ENCODE measurements around the gene TGFB2.

Gene TGFB2

DNA sequence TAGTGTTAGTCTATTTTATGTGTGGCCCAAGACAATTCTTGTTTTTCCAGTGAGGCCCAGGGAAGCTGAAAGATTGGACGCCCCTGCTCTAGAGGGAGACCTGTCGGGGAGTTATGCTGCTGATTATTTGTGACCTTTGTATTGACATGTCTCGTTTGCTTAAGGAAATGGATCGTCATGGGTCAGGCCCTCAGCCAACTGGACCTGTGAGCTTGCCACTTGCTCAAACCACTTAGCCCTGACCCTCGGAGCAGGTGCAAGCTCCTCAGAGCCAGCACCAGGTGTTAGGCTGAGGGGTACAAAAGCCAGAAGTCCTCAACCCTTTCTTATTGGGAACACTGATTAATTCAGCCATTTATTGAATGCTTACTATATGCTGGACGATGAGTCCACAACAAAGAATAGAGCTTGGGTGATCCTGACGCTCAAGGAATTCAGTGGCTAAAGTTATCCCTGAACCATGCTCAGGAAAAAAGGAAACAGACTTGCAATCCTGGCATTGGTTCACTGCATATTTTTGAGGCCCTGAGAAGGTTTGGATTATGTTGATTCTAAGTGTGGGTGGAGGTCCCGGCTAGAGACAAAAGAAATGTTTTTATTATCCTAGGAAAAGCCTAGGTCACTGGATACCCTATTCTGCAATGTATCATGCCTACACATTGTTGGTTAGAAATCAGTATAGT lies 19.0 kb downstream of the TGFB2 start:
- no peak for DNase-seq

DNA sequence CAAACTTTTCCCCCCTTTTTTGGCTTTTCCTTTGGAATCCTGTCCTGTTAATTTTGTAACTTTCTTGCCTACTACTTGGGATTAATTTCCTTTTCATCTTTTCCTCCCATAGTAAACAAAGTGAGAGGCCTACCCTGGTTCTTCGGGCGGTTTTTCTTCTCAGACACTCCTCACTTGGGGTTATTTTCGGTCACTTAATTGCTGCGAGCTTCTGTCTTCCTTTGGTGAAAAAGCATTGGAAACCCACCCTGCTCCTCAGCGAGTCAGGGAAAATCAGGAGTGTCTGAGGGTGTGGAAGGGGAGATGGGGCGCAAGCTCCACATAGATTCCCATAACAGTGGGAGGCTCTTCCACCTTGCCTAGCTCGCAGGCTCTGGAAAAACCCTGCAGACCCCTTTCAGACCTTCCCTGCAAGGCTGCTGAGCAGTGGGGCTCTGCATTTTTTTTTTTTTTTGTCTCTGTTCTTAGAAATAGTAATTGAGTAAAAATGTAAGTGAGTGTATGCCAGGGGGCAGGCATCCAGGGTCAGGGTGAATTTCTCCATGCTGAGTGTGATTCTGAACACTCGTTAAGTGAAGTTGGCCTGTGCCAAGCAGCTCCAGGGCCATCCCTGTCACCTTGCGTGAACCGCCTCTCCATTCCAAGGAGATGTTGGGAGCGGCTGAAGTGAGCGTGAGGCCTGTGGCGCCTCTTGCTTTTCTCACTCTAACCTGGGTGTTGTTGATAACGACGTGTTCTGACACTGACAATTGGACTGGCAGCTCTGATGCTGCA lies 20.3 kb downstream of the TGFB2 start:
- no peak for DNase-seq

DNA sequence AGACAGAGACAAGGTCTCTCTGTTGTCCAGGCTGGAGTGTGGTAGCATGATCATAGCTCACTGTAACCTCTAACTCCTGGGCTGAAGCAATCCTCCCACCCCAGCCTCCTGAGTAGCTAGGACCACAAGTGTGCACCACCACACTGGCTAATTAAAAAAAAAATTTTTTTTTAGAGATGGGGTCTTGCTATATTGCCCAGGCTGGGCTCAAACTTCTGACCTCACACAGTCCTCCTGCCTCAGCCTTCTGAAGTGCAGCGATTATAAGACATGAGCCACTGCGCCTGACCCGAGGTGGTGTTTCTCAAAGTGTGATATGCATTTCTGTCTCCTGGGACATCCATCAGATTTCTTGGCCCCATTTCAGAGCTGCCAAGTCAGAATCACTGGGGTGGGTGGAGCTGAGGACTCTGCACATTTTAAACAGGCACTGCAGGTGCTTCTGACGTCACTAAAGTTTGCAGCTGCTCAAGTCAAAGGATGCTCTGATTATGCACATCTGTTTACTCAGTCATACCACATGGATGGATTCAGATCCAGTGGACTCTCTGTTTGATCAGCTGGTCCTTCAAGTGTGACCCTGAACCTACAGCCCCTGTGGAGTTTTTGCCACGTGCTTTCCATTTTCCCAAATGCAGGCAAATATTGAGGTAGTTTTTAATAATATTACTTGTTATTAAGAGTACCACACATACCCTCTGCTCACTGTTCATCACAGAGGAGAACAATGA lies 21.4 kb downstream of the TGFB2 start:
- no peak for DNase-seq

DNA sequence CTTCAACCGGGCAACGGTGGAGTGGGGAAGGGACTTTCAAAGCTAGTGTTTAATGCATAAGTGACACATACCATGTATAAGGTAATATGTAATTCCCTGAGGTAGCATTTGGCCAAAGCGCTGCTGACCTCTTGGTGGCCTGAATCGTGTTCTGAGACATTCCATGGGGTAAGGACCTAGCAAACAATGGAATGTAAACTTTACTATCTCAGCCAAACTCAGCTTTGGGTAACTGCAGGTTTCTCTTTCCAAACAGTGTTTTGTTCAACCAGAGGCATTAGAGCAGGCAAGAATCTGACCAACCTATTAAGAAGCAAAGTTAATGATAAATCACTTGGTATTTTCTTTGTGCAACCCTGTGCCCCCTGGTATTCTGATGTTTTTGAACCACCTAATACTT lies 22.0 kb downstream of the TGFB2 start:
- DNase-seq: no peak

DNA sequence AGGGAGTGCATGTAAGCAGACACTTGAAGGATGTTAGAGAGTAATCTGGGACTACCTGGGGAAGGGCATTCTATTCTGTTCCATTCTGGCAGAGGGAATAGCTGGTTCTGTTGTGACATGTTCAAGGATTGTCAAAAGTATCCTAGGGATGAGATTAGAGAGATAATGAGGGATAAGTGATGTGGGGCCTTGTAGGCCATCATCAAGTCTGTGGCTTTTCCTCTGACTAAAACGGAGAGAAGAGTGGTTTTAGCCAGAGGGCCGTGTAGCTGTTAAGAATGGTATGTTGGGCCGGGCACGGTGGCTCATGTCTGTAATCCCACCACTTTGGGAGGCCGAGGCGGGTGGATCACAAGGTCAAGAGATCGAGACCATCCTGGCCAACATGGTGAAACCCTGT lies 23.6 kb downstream of the TGFB2 start:
- no peak for DNase-seq

DNA sequence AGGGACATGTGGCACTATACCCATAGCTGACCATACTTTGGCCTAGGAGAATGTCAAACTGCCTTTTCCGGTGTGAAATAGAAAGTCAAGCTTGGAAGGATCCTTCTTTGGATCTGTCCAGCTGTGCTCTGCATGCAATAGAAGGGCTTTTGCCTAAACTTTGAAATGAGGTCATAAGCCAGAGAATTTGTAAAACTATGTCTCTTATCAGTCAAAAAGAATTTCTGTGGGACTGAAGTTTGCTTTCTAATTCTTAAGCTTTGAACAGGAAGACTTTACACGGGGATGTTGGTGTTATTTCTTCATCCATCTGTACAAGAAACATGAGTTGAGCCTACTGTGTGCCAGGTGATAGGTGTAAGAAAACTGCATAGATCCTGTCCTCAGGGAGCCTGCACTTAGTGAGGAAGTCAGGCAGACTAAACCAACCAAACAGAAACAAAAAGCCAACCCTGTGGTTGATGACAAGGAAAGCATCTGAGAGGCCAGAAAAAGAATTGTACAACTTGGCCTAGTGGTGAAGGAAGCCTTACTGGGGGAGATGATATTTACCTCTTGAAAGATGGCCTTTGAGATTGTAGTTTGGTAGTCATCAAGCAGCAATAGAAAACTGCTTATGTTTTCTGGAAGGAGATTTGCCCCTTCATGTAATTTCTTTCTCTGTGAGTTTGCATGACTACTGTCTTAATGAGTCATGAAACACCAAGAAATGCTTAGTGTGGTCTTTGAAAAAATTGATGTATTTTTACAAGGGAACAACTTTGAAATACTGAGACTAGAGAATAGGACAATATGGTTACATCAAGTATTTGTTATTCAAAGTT lies 24.8 kb downstream of the TGFB2 start:
- DNase-seq: no peak

DNA sequence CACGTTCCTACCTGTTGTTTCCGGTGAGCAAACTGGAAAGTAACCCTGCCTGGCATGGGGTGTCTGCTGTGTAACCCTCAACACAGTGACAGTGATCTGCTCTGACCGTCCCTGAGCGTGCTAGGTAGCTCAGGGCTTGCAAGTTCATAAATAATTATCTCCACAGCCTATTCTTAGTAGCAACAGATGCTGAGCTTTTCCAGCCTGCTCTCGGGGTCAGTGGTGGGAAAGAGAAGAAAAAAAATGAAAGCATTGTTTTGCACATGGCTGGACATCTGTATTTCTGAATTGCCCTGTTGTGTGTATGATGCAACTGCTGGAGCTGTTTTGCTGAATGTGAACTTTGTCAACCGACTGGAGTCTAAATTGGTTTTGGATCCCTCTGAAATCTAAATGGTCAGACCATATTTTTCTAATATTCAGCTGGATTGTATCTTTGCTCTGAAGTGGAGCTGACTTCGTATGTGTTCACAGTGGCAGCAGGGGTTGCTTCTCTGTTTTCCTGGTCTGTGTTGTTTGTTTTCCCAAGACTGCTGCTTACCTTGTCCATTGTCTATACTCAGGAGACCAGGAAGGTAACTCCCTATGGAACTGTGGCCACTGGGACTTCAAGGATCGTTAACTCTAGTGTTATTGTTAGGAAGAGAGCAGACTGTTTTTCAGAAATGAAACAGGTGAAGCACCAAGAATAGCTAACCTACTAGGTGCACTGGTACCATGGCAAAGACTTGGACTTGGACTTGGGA lies 27.0 kb downstream of the TGFB2 start:
- no peak for DNase-seq

DNA sequence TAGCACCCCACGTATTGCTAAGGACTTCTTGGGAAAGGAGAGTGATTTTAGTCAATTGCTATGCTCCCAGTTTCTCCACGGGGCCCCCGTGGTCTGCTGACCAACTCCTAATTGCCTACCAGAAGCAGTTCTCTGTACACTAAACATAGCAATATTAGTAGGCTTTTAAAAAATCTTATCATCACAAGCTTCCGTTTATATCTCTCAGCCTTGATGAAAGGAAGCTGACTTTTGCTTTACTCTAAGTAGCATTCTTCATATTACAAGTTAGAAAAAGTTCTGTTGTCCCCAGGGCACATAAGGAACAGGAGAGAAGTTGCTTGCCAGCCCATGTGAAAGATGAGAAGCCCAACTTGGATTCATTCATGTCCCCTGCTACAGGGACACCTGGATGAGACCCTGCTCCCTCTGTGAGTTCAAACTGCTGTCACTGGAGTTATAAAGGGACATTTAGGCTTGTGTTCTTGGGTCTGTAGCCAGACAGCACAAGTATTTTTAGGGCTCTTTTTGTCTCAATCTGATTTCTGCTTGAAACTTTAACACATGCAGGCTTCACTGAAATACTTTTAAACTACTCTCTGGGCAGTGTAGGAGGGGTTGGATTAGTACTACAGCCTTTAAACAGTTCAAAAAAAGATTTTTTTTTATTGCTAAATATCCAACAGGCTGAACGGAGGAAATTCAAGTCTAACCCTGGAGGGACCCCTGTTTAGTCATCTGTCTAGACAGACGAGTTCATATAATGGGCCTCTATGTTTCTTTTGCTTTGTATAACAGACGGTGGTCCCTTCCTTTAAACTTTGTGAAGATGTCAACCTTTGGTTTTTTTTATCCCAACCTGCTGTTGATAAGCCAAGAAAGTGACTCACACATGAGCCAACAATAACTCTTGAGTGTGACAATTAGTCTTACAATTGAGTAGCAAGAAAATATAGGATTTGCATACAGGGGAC lies 29.5 kb downstream of the TGFB2 start:
- DNase-seq: no peak

DNA sequence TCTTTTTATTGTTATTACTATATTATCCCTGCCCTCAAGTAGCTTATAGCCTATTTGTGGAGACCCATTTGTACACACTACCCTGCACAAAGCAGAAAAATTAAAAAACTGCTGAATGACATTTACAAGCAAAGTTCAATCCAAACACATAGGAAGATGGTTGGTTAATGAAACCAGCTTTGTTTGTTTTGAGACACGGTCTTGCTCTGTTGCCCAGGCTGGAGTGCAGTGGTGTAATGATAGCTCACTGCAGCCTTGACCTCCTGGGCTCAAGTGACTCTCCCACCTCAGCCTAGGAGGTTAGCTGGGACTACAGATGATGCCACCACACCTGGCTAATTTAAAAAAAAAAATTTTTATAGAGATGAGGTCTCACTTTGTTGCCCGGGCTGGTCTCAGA lies 31.6 kb downstream of the TGFB2 start:
- DNase-seq: no peak

DNA sequence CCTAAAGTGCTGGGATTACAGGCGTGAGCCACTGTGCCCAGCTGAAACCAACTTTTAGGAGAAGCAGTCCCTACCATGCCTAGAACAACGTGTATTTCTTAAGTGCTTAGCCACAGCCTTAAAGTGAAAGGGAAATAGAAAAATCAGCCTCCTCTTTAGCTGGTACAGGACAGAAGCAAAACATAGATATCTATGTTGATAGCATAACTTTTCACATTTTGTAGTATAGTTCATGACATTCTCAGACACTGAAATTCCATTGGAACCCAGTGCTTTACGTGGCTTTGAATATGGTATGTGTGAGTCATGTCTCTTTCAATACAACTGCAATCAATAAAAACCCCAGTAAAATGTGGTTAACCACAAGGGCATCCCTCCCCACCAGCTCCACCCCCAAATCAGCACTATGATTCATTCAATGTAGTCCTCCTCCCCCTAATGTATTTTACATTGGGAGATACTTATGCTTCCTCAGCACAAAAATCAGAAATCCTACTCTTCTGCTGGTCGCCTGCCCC lies 32.1 kb downstream of the TGFB2 start:
- DNase-seq: peak; percentile 57

DNA sequence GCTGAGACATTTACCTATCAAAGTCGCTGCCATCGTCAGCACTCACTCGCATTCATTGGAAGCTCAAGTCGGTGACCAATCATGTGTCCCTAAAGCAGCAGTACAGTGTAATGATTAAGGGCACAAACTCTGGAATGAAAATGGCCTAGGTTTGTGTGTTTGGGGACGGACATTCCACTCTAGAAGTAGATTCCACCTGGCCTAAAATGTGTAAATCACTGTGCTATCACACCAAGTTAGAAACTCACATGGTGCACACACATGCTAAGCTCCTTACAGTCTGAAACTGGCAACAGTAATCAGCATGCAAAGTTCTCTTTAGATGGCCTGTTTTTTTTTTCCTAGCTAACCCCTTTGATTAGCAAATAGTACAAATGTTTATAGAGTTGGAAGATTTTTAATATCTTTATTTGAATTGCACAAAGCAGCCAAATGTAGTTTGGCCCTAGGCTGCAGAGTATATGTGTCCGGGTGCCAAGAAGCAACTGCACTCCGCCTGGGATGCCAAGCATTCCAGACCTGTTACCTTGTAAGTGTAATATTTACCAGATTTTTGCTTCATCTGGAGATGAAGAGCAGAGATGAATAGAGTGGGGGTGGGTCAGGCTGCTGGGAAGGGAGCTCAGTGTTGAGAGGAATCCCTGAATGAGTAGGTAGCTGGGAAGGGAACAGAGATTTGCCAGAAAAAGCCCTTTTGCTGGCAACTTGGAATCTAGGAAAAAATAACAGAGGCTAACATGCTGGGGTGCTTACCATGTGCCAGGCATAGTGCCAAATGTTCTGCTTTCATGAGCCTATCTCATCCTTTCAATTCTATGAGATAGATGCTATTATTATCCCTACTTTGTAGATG lies 35.2 kb downstream of the TGFB2 start:
- no peak for DNase-seq

DNA sequence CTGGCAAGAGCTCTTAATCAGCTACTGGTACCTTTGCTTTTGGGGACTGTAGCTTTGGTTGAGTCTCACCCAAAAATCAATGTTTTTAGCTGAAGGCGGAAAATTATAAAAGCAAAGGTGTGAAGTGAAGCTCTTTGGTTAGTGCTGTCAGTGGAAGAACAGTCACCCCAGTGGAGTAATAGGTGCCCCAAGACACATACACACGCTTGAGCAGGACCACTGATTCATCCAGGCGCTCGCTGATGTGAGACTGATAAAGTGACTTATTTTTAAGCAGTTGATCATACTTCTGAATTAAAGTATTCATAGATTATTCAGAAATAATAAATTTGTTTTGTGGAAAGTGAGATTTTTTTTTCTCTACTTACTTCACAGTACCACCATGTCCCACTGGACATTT lies 37.1 kb downstream of the TGFB2 start:
- no peak for DNase-seq

DNA sequence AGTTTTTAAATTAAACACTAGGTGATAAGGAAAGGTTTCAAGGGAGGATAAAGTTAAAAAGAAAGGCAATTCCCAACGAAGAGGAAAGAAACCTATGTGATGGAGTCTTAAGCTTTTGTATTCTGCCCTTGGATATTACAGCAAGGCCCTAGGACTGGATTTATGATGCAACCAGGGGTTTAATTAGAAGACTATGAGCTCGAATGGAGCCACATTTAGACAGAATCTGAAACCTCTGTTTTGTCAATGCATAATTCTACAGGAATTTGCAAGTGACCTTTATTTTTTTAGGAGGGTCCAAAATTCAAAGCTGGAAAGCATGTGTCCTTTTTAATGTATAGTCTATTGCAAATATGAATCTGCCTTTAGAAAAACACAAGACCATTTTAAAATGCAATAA lies 37.9 kb downstream of the TGFB2 start:
- DNase-seq: no peak

DNA sequence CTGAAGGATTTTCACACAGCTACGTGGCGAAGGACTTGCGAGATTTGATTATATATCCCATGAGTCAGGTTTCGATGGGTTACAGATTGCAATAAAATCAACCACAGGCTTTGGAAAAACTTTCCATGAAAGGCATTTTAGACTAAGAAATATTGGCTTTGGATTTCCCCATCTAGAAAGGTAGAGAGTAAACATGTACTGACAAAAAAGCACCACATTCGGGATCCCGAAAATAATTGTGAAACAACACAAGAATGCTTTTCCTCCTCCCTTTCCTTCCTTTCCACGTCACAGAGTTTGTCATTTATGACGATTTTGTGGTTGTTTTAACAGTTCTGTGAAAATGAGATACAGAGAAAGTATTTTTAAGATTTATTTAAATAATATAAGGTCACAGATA lies 38.5 kb downstream of the TGFB2 start:
- no peak for DNase-seq

DNA sequence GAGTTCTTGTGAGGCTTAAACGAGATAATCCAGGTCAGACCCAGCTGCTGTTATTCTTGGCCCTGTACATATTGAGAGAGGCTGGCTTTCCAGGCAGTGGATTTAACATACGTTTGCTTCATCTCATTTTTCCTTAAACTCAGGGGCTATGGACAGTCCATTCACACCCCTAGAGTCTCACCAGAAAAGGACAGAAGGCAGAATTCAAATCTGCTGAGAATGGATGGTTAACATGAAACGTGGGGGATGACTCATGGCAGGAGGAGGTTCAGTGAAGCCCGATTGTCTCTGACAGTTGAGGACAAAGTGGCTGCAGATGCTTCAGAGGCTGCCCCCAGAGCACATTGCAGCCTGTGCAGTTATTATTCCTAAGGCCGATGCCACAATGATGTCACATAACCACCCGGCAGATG lies 39.5 kb downstream of the TGFB2 start:
- DNase-seq: no peak

DNA sequence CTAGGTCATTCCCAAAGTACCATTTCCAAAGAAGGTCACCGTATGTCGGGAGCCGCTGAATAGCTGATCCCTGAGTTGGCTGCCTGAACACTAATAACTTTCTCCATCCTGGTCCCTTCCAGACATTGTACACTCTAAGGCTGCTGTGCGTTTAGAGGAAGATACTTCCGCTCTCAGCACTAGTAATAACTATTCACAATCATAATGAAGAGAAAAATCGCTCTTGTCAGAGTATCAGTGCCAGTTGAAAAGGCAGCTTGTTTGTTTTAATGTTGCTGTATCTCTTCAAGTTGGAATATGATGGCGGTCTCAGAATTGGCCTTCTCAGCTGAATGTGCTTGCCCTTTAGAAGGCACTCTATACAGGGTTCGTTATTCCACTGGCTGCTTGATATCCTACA lies 43.5 kb downstream of the TGFB2 start:
- no peak for DNase-seq

DNA sequence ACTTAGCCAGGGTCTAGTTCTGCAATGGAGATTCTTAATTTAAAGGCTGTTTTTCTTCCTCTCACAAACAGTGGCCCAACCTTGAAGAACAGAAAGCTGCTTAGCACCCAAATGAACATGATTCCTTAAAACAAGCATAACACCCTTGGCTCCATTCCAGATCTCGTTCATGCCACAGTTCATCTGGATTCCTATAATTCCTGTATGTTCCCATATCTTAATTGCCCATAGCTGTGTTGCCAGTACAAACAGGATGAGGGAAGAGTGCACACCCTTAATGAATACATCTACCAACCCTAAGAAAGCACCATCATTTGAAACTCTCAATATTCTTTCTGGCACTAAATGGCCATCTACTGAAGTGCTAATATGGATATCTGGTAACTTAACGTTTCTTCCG lies 45.5 kb downstream of the TGFB2 start:
- no peak for DNase-seq

DNA sequence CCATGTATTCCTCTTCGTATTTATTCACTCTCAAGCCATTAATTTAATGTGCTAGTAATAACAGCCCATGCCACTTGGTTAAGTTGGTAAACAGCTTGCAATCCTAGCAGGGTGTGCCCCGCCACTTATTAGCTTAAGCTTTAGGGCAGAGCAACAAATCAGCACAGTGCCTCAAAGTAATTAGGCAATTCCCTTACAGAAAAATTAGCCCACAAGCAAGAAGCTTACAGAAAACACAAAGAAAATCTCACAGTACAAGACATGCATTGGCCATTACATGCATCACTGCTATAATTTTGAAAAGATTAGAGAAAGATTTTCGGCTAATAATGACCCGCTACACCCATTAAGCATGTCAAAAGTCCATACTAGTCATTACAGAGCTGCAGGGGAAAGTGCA lies 47.6 kb downstream of the TGFB2 start:
- DNase-seq: no peak

DNA sequence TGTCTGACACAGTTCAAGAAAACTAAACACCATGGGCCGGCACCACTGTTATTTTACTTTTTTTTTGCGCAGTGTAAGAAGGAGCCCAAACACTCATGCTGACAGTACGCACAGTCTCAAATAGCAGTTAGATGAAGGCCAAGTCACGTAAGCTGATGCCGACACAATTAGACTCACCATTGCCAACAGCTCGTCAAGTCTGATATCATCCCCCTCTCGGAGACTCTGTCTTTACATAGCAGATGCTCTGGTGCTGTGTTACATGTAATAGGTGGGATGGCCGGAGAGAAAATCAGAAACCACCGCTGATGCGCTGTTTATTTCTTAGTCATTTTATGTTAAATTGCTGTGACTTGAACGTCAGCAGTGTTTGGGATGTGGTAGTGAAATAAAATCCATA lies 49.3 kb downstream of the TGFB2 start:
- DNase-seq: no peak

DNA sequence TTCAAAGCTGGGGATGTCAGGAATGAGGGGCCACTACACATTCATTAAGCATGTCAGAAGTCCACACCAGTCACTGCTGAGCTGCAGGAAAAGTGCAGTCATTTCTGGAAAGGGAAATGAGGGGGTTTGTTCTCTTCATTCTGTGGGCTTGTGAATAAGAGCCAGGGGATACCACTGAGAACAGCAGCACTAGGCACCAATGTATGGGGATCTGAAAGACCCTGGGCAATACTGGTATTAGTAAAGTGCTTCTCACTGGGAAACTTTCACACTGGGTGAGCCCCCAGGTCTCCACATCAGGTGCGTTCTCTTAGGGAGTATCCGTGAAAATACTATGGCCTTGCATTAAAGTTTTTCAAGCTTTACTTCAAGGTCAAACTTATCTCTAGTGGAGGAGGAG lies 49.9 kb downstream of the TGFB2 start:
- no peak for DNase-seq

Measured in activated CD8-positive, alpha-beta memory T cell treated with anti-CD3 and anti-CD28 coated beads, Interleukin-2, amount 50 U/mL, for 48 hours (primary cell).